BLaER1 treated with 17β-estradiol and CSF1 and Interleukin-3, amounts not matched to agents 10 nM and 100 nM (cell line): ENCODE data around the gene RPRD1B.
A peak's percentile ranks its signal among the peaks of the same experiment; 100 is the strongest.

ENCODE experiments used
- H3K27ac ChIP-seq, 11 experiments: shearing (Covaris generic); formaldehyde crosslinking; 2 replicates each; pipeline ENCODE4 v1.8.1; 2022
- H3K27me3 ChIP-seq, 11 experiments: shearing (Covaris generic); formaldehyde crosslinking; 2 replicates each; pipeline ENCODE4 v1.8.1; 2022
- H3K36me3 ChIP-seq, 11 experiments: shearing (Covaris generic); formaldehyde crosslinking; 2 replicates each; pipeline ENCODE4 v1.8.1; 2022
- H3K4me1 ChIP-seq, 10 experiments: shearing (Covaris generic); formaldehyde crosslinking; 2 replicates each; pipeline ENCODE4 v1.8.1; 2022
- H3K4me2 ChIP-seq, 11 experiments: shearing (Covaris generic); formaldehyde crosslinking; 2 replicates each; pipeline ENCODE4 v1.8.1; 2022
- H3K4me3 ChIP-seq, 10 experiments: shearing (Covaris generic); formaldehyde crosslinking; 2 replicates each; pipeline ENCODE4 v1.8.1; 2022
- H3K9ac ChIP-seq, 11 experiments: shearing (Covaris generic); formaldehyde crosslinking; 2 replicates each; pipeline ENCODE4 v1.8.1; 2022
- H3K9me3 ChIP-seq, 11 experiments: shearing (Covaris generic); formaldehyde crosslinking; replicated peaks in 1 of 11; 2 replicates each; pipeline ENCODE4 v1.8.1; 2022
- H4K20me1 ChIP-seq, 11 experiments: shearing (Covaris generic); formaldehyde crosslinking; 2 replicates each; pipeline ENCODE4 v1.8.1; 2022
- Cebpa-rat ChIP-seq, 11 experiments: shearing (Covaris generic); IDR thresholded peaks; 2 replicates each; pipeline ENCODE4 v1.8.1; 2022

The RPRD1B gene

DNA sequence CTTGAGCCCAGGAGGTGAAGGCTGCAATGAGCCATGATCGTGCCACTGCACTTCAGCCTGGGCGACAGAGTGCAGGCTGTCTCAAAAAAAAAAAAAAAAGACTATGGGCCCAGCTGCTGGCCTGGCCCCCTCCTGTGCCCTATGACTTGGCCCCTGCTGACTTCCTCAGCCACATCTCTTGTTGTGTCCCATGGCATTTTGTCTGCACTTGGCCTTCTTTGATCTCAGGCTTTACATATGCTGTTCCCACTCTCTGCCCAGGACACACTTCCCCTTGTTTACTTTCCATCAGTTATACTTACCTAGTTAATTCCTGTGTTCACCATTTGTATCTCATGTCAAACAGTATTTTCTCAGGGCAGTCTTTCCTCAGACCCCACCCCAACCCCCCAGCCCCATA lies 44.5 kb downstream of the RPRD1B start:
- Histone ChIP-seq H3K4me2 (no peak overlapping the region), H3K4me1 (peaks cover 0 to 10% (median 7%) of the 10 kb centered on the region in 10 experiments; a peak in 9 of 20 replicates), H3K9ac (no peak overlapping the region), H3K27ac (no peak overlapping the region), H3K9me3 (peaks cover 15 to 29% (median 23%) of the 10 kb centered on the region in 11 experiments), H3K27me3 (no peaks in the 10 kb centered on the region), H4K20me1 (peaks cover 0 to 54% (median 13%) of the 10 kb centered on the region in 11 experiments; a peak in 11 of 22 replicates), H3K4me3 (no peak overlapping the region), H3K36me3 (peaks cover 71 to 97% (median 92%) of the 10 kb centered on the region in 11 experiments)
- no peak for TF ChIP-seq Cebpa-rat (IDR thresholded peaks at IDR 0.05)

DNA sequence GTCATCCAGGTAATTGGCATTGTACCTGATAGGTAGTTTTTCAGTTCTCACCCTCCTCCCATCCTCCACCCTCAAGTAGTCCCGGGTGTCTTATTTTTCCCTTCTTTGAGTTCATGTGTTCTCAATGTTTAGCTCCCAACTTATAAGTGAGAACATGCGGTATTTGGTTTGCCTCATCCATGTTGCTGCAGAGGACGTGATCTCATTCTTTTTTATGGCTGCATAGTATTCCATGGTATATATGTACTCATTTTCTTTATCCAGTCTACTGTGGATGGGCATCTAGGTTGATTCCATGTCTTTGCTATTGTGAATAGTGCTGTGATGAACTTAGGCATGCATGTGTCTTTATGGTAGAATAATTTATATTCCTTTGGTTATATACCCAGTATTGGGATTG lies 45.8 kb downstream of the RPRD1B start:
- Histone ChIP-seq H4K20me1 (peaks cover 0 to 51% (median 7%) of the 10 kb centered on the region in 11 experiments; a peak in 7 of 22 replicates), H3K27me3 (no peaks in the 10 kb centered on the region), H3K4me1 (peaks cover 0 to 8% (median 3%) of the 10 kb centered on the region in 10 experiments; a peak in 9 of 20 replicates), H3K27ac (no peak overlapping the region), H3K9me3 (peaks cover 15 to 29% (median 23%) of the 10 kb centered on the region in 11 experiments), H3K4me3 (no peak overlapping the region), H3K36me3 (peaks cover 78 to 97% (median 92%) of the 10 kb centered on the region in 11 experiments), H3K4me2 (no peak overlapping the region), H3K9ac (no peak overlapping the region)
- no peak for TF ChIP-seq Cebpa-rat (IDR thresholded peaks at IDR 0.05)

DNA sequence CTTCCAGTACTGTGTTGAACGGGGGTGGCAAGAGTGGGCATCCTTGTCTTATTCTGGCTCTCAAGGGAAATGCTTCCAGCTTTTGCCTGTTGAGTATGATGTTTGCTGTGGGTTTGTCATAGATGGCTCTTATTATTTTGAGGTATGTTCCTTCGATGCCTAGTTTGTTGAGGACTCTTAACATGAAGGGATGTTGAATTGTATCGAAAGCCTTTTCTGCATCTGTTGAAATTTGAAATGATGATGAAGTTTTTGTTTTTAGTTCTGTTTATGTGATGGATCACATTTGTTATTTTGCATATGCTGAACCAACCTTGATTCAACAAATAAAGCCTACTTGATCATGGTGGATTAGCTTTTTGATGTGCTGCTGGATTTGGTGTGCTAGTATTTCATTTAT lies 48.0 kb downstream of the RPRD1B start:
- peaks cover 0 to 54% (median 8%) of the 10 kb centered on the region in 11 experiments; a peak in 7 of 22 replicates for H4K20me1 ChIP-seq
- H3K9me3 ChIP-seq, result peaks cover 15 to 29% (median 23%) of the 10 kb centered on the region in 11 experiments
- TF ChIP-seq Cebpa-rat (IDR thresholded peaks at IDR 0.05), result no peak
- H3K4me3 ChIP-seq, result no peak overlapping the region
- H3K27me3 ChIP-seq, result no peaks in the 10 kb centered on the region
- peaks cover 90 to 100% (median 98%) of the 10 kb centered on the region in 11 experiments for H3K36me3 ChIP-seq
- H3K4me2 ChIP-seq, result no peak overlapping the region
- H3K9ac ChIP-seq, result no peak overlapping the region
- no peak overlapping the region for H3K27ac ChIP-seq
- 0 out of 20 replicates have a peak, but pooled peaks cover 0 to 5% (median 0%) of the 10 kb centered on the region in 10 experiments for H3K4me1 ChIP-seq

DNA sequence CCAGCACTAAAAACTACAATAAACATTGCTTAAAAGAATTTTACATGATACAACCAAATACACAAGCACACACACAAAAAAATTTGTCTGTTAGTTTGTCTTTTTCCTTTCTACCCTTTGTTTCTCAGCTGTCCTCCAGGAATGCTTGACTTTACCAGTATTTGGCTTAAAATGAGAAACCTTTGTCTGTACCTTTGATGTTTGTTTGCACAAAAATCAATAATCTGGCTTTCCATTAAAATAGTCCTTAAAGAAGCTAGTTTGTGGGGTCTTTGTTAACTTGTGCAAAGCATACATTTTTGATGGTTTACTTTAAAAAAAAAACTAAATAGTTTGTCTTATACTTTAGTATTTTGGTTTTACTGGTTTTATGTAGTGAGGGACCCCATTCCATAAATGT lies 49.3 kb downstream of the RPRD1B start:
- Histone ChIP-seq H3K9me3 (peaks cover 15 to 29% (median 23%) of the 10 kb centered on the region in 11 experiments), H3K4me1 (0 out of 20 replicates have a peak, but pooled peaks cover 0 to 5% (median 0%) of the 10 kb centered on the region in 10 experiments), H3K4me2 (no peak overlapping the region), H3K9ac (no peak overlapping the region), H4K20me1 (peaks cover 0 to 54% (median 8%) of the 10 kb centered on the region in 11 experiments; a peak in 7 of 22 replicates), H3K36me3 (peaks cover 91 to 100% (median 98%) of the 10 kb centered on the region in 11 experiments), H3K27me3 (no peaks in the 10 kb centered on the region), H3K27ac (no peak overlapping the region), H3K4me3 (no peak overlapping the region)
- TF ChIP-seq Cebpa-rat (IDR thresholded peaks at IDR 0.05), result no peak

DNA sequence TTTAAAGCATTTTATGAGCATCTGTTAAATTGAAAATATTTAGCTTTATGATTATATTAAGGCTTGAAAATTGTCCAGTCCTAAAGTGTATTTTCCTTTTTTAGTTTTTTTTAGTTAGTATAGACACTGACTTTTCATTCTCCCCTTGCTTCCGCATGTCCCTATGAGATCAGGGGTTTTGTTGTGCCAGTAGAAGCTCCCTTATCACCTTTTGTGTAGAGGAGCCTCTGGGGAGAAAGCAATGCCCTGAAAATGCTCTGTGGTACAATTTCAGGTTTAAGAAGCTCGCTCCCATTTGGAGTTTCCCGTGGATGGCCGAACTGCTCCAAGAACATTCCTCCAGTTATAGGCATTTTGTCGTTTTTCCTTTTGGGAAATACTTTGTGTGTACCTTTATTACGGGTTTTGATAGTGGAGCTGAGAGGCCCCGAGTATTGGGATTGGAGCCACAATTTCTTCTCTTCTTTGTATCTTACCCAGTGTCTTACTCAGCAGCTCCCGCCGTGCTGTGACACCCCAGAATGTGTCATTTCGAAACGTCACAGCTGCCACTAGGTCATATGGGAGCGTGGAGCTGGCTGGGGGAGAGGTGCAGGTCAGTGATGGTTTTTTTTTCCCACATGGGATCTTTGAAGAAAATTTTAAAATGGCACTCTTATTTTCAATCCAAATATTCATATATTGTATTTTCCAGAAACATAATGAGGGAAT lies 49.9 kb downstream of the RPRD1B start:
- no peak for TF ChIP-seq Cebpa-rat (IDR thresholded peaks at IDR 0.05)
- Histone ChIP-seq H4K20me1 (peaks cover 0 to 54% (median 8%) of the 10 kb centered on the region in 11 experiments; a peak in 7 of 22 replicates), H3K9ac (no peak overlapping the region), H3K27me3 (no peaks in the 10 kb centered on the region), H3K4me3 (no peak overlapping the region), H3K9me3 (peaks cover 15 to 28% (median 22%) of the 10 kb centered on the region in 11 experiments), H3K27ac (no peak overlapping the region), H3K36me3 (peaks cover 91 to 100% (median 98%) of the 10 kb centered on the region in 11 experiments), H3K4me2 (no peak overlapping the region), H3K4me1 (0 out of 20 replicates have a peak, but pooled peaks cover 0 to 5% (median 0%) of the 10 kb centered on the region in 10 experiments)

DNA sequence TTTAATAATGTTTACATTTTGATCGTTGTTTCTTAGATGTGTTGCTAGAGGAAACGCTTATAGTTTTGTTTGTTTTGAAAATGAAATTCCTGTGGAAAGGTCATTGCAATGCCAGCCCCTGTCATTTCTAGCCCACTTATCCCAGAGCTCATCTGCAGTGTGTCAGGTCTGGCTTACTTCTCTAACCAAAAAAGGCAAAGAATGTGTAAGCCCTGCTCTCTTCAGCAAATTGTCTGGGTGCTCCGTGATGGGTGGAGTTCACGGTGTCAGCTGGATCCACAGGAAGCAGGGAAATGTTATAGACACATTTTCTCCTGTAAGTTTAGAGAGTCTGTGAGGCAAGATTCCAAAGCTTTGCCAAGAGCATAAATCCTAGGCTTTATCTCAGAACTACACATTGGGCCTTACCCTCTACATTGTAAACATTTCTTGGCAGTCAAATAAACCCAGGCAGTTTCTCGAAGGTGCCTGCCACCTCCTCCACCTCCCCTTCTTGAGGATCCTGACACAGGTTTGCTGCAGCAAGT lies 50.9 kb downstream of the RPRD1B start:
- no peaks in the 10 kb centered on the region for H3K27me3 ChIP-seq
- H3K4me2 ChIP-seq, result no peak overlapping the region
- H4K20me1 ChIP-seq, result peaks cover 0 to 53% (median 6%) of the 10 kb centered on the region in 11 experiments; a peak in 7 of 22 replicates
- no peak overlapping the region; a peak in 1 of 22 replicates for H3K9ac ChIP-seq
- H3K4me3 ChIP-seq, result no peak overlapping the region
- no peak overlapping the region for H3K27ac ChIP-seq
- no peak for TF ChIP-seq Cebpa-rat (IDR thresholded peaks at IDR 0.05)
- H3K4me1 ChIP-seq, result peaks cover 0 to 5% (median 0%) of the 10 kb centered on the region in 10 experiments; a peak in 1 of 20 replicates
- peaks cover 91 to 100% (median 98%) of the 10 kb centered on the region in 11 experiments for H3K36me3 ChIP-seq
- peaks cover 9 to 18% (median 13%) of the 10 kb centered on the region in 11 experiments for H3K9me3 ChIP-seq

DNA sequence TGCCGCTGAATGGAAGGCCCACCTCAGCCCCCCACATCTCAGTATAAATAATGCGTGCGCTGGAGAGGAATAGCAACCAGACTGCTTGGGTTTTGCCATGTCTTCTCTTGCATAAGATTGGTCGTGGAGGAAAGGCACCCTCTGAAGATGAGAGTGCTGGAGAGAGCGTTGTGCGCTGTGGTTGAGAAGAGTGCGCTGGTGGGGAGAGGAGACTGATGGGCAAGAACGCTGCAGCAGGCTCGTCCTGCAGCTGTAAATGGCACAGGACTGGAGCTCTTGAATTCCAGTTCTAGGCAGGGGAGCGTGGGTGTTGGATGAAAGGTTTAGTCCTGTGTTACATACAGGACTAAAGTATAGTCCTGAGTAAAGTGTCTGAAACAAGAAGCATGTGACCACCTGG lies 51.5 kb downstream of the RPRD1B start:
- Histone ChIP-seq H3K27ac (no peak overlapping the region), H3K9ac (no peak overlapping the region), H4K20me1 (peaks cover 0 to 49% (median 6%) of the 10 kb centered on the region in 11 experiments; a peak in 7 of 22 replicates), H3K9me3 (peaks cover 5 to 12% (median 8%) of the 10 kb centered on the region in 11 experiments; a peak in 20 of 22 replicates), H3K4me3 (no peak overlapping the region), H3K4me1 (peaks cover 0 to 7% (median 0%) of the 10 kb centered on the region in 10 experiments; a peak in 3 of 20 replicates), H3K27me3 (no peaks in the 10 kb centered on the region), H3K4me2 (no peak overlapping the region), H3K36me3 (peaks cover 91 to 100% (median 98%) of the 10 kb centered on the region in 11 experiments)
- no peak for TF ChIP-seq Cebpa-rat (IDR thresholded peaks at IDR 0.05)

DNA sequence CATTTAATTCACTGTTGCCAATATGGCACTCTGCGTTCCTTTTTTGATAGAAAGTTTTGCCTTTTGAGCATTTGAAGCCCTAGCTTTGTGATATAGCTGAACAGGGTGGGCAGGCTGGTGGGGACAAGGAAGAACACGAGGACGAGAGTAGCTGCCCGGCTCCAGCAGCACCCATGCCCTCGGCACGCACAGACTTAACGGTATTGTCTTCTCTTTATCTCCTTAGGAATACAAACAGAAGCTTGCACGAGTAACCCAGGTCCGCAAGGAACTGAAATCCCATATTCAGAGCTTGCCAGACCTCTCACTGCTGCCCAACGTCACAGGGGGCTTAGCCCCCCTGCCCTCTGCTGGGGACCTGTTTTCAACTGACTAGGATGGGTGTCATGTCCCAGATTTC lies 56.0 kb downstream of the RPRD1B start:
- no peak overlapping the region for H3K4me2 ChIP-seq
- no peaks in the 10 kb centered on the region for H3K9me3 ChIP-seq
- peaks cover 0 to 12% (median 0%) of the 10 kb centered on the region in 11 experiments; a peak in 4 of 22 replicates for H4K20me1 ChIP-seq
- peaks cover 59 to 91% (median 82%) of the 10 kb centered on the region in 11 experiments for H3K36me3 ChIP-seq
- no peak overlapping the region for H3K9ac ChIP-seq
- H3K27ac ChIP-seq, result 0 out of 22 replicates have a peak overlapping the region, but pooled peaks of 1 of the 11 experiments have one; percentile 6
- H3K4me1 ChIP-seq, result peaks cover 14 to 49% (median 35%) of the 10 kb centered on the region in 10 experiments
- H3K4me3 ChIP-seq, result no peak overlapping the region
- no peaks in the 10 kb centered on the region for H3K27me3 ChIP-seq
- no peak for TF ChIP-seq Cebpa-rat (IDR thresholded peaks at IDR 0.05)

DNA sequence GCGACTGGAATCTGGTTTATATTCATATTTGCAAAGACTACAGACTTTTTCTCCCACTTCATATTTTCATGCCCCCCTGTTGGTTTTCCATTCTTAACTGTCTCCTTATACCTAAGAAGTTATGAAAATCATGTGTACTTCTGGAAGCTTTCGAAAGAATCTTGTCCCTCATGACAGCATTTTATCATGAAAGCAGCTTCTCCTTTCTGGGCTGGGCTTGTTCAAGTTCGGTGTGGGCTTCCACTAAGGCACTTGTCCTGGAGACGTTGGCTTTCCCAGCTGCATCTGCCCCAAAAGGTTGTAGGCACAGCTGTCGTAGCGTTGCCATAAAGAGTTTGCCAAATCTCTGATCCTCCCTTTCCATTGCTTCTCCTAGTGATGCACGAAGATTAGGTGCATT lies 56.5 kb downstream of the RPRD1B start:
- H3K4me3 ChIP-seq, result no peak overlapping the region
- H3K4me2 ChIP-seq, result no peak overlapping the region
- H3K27ac ChIP-seq, result 0 out of 22 replicates have a peak overlapping the region, but pooled peaks of 1 of the 11 experiments have one; percentile 6
- peaks cover 0 to 6% (median 0%) of the 10 kb centered on the region in 11 experiments; a peak in 4 of 22 replicates for H4K20me1 ChIP-seq
- peaks cover 53 to 85% (median 76%) of the 10 kb centered on the region in 11 experiments for H3K36me3 ChIP-seq
- H3K4me1 ChIP-seq, result peaks cover 20 to 55% (median 41%) of the 10 kb centered on the region in 10 experiments
- H3K27me3 ChIP-seq, result no peaks in the 10 kb centered on the region
- no peak for TF ChIP-seq Cebpa-rat (IDR thresholded peaks at IDR 0.05)
- no peak overlapping the region for H3K9ac ChIP-seq
- H3K9me3 ChIP-seq, result no peaks in the 10 kb centered on the region
